Progenitor cell of endocrine pancreas (in vitro differentiated cells): Measurements from ENCODE around the gene SERINC5. TPM values are rescaled to one million over a fixed set of nuclear protein-coding genes. Genes with fewer than 3 reads are reported as not detected.

Experiments
- DNase-seq: peaks from one replicate; pipeline ENCODE4 v3.0.0; 2021; ENCODE audit warnings: low spot score; ENCODE audit not compliant: unreplicated experiment
- H3K27ac Mint-ChIP-seq: 2 replicates; pipeline ENCODE4 v1.8.0; 2021; ENCODE audit warnings: mild to moderate bottlenecking, moderate library complexity, mixed read lengths
- H3K27me3 Mint-ChIP-seq: 2 replicates; pipeline ENCODE4 v1.8.0; 2021; ENCODE audit warnings: mixed read lengths
- H3K36me3 Mint-ChIP-seq: 2 replicates; pipeline ENCODE4 v1.8.0; 2022; ENCODE audit warnings: mixed read lengths; ENCODE audit not compliant: insufficient read depth
- H3K4me1 Mint-ChIP-seq: 2 replicates; pipeline ENCODE4 v1.8.0; 2021; ENCODE audit warnings: low read depth, mixed read lengths
- H3K4me3 Mint-ChIP-seq: 2 replicates; pipeline ENCODE4 v1.8.0; 2021; ENCODE audit warnings: low read depth, mild to moderate bottlenecking, moderate library complexity, mixed read lengths
- H3K9me3 Mint-ChIP-seq: 2 replicates; pipeline ENCODE4 v1.8.0; 2021; ENCODE audit warnings: low read depth, mixed read lengths
- total RNA-seq: library from RNA; stranded (reverse); gene quantifications from 2 replicates; pipeline ENCODE4 v1.2.1, GENCODE V29; 2021
- TF ChIP-seq, protein P1 (sequence below): fragments of 200-600 bp; sonication (generic); IDR thresholded peaks from one replicate; pipeline ENCODE4 v1.5.0; 2021; ENCODE audit warnings: antibody characterized with exemption, mild to moderate bottlenecking; ENCODE audit not compliant: unreplicated experiment

SERINC5 gene
- total RNA-seq, 1 donor from 2014 or later, result 198 TPM

DNA sequence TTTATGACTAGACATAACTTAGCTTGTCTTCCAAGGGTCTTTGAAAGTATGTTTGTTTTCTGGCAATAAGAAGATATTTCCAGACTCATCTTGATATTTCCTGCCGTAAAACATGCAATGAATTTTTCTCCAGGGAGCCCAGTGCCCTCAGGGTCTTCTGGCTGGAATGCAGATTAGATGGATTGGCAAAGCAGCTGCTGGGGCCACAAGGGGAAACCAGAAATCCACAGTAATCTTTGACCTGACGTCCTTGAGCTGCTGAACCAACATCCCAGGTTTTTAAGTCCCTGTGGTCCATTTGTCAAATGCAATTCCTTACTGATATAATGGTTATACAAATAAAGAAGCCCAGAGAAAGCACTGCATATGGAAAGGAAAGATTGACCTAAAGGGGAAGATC is 127.7 kb downstream of the SERINC5 start:
- H3K27ac Mint-ChIP-seq, result peak overlapping the region; percentile 63
- H3K4me1 Mint-ChIP-seq, result peaks cover 11% of the 10 kb centered on the region
- peaks cover 19% of the 10 kb centered on the region for H3K9me3 Mint-ChIP-seq
- no peak for DNase-seq
- no peak overlapping the region for H3K4me3 Mint-ChIP-seq
- TF ChIP-seq, protein P1, sequence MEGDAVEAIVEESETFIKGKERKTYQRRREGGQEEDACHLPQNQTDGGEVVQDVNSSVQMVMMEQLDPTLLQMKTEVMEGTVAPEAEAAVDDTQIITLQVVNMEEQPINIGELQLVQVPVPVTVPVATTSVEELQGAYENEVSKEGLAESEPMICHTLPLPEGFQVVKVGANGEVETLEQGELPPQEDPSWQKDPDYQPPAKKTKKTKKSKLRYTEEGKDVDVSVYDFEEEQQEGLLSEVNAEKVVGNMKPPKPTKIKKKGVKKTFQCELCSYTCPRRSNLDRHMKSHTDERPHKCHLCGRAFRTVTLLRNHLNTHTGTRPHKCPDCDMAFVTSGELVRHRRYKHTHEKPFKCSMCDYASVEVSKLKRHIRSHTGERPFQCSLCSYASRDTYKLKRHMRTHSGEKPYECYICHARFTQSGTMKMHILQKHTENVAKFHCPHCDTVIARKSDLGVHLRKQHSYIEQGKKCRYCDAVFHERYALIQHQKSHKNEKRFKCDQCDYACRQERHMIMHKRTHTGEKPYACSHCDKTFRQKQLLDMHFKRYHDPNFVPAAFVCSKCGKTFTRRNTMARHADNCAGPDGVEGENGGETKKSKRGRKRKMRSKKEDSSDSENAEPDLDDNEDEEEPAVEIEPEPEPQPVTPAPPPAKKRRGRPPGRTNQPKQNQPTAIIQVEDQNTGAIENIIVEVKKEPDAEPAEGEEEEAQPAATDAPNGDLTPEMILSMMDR, result no peak
- peaks cover 14% of the 10 kb centered on the region for H3K36me3 Mint-ChIP-seq
- no peaks in the 10 kb centered on the region for H3K27me3 Mint-ChIP-seq

DNA sequence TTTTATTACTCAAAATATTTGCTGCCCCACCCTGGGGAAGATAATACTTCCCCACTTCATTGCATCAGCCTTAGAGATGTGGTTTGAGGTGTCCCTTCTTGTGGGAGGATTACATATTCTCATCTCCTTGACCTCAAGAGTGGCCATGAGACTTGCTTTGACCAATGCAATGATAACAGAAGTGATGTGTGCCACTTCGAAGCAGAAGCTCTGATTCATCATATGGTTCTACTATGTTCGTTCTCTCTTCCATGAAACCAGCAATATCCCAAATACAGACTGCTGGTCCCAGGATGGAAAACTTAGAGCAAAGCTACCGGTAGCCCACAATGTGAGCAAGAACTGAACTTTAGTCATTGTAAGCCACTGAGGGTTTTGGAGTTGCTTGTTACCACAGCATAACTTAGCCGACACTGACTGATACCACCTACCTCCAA is 128.7 kb downstream of the SERINC5 start:
- H3K27me3 Mint-ChIP-seq, result no peaks in the 10 kb centered on the region
- no peak overlapping the region for H3K4me3 Mint-ChIP-seq
- peaks cover 19% of the 10 kb centered on the region for H3K9me3 Mint-ChIP-seq
- no peak for DNase-seq
- H3K4me1 Mint-ChIP-seq, result peaks cover 11% of the 10 kb centered on the region
- no peak overlapping the region for H3K27ac Mint-ChIP-seq
- peaks cover 14% of the 10 kb centered on the region for H3K36me3 Mint-ChIP-seq
- TF ChIP-seq, protein P1, result no peak

DNA sequence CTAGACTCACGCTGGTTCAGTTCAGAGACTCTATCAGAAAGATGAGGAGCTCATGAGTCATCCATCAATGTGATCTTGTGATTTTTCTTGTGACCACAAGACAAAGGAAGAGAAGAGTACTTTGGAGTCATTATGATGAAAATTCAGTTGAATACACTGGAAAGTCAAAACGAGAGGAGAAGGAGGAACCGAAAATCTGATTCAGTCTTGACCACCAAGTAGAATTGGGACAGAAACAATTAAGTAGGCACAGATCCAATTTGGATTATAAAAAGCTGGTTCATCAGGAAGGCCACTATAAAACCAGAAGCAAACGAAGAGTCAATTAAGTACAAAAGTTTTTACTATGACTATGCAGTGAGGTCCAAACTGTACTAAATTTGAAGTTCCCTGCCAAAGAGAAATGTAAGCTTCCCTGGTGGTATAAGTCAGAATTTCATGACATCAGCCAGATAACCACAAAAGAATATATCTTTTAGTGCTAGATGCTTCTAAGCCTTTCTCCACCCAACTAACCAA is 129.8 kb downstream of the SERINC5 start:
- DNase-seq, result no peak
- TF ChIP-seq, protein P1, result no peak
- Mint-ChIP-seq H3K9me3 (peaks cover 14% of the 10 kb centered on the region), H3K36me3 (peaks cover 14% of the 10 kb centered on the region), H3K27ac (no peak overlapping the region), H3K4me3 (no peak overlapping the region), H3K27me3 (no peaks in the 10 kb centered on the region), H3K4me1 (peaks cover 11% of the 10 kb centered on the region)

DNA sequence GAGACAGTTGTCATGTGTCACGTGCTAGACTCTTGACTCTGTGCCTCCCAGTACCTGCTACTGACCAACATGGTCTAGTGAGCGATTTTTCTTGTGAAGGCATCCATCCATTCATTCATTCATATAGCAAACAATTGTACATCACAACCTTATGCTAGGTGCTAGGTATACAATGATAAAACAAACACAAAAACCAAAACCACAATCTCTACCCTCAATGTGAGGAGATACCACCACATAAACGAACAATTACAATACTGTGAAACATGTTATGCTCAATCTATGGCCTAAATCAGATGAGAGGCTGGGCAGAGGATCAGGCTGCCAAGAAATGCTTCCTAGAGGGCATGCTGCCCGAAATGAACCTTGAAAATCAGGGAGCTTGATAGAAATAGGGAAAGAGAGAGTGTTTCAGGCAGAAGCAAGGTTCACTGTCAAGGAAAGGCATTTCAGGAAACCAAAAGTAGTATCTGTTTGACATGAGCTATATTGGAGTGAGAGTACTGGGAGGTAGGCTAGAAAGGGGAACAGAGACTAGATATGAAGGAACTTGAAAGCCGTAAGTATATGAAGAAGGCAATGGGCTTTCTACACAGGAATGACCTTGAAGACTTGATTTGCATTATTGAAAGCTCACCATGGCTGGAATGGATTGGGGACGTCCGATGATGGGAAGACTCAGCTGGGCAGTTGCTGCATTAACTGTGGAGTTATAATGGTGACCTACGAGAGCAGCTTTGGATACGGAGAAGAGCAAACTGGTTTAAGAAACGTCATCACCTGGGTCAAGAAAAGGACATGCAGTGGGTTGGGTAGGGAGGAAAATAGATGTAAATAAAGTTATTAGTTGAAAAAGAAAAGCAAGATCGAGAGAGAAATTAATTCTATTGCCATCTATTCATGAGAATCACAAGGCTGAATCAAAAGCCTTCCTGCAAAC is 130.6 kb downstream of the SERINC5 start:
- peaks cover 8% of the 10 kb centered on the region for H3K9me3 Mint-ChIP-seq
- TF ChIP-seq, protein P1, result no peak
- DNase-seq, result no peak
- H3K4me3 Mint-ChIP-seq, result no peak overlapping the region
- no peaks in the 10 kb centered on the region for H3K27me3 Mint-ChIP-seq
- H3K27ac Mint-ChIP-seq, result no peak overlapping the region
- H3K36me3 Mint-ChIP-seq, result peaks cover 14% of the 10 kb centered on the region
- H3K4me1 Mint-ChIP-seq, result peaks cover 11% of the 10 kb centered on the region

DNA sequence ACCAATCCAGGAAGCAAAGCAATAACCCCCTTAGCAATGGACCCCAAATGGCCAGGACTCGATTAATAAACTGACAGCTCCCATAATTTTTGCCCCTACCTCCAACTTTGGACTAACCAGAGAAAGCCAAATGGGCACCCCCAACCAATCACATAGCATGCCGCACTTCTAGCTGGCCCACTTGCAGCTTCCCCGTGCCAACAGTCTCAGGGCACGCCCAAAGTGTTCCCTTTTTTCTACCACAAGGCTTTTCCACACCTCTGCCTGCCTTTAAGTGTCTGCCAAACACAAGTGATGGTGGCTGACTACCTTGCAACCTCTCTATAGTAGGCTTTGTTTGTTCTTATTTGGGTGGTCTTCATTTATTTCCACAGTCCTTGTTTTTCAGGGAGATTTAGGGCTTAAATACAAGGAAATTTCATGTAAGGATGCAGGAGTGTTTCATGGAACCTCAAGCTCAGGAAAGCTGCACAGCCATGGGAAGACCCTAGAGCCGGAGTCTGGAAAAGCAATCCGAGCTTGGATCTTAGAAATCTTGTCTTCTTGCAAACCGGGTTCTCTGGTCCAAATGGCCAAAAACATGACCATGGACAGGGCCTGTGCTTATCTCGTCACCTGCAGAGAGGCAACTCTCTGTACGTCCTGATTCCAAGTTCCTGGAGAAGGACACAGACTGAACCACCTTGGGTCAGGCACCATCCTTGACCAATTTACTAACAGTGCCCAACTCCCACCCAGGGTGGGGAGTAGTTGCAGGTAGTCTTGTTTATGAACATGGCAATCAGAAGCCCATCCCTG is 131.5 kb downstream of the SERINC5 start:
- Mint-ChIP-seq H3K4me3 (no peak overlapping the region), H3K36me3 (peaks cover 14% of the 10 kb centered on the region), H3K4me1 (peaks cover 11% of the 10 kb centered on the region), H3K27me3 (no peaks in the 10 kb centered on the region), H3K9me3 (peaks cover 8% of the 10 kb centered on the region), H3K27ac (no peak overlapping the region)
- TF ChIP-seq, protein P1, result no peak
- no peak for DNase-seq
